Upper lobe of left lung (tissue), 4 donors: ENCODE results near the gene KCTD19.

ENCODE experiments used
- EP300 ChIP-seq, 4 donors: sonication (generic); formaldehyde crosslinking; IDR thresholded peaks; one replicate each; pipeline ENCODE4 v1.5.1; 2017; ENCODE audit warnings: antibody characterized with exemption in 4 of 4, control low read depth in 2 of 4
- POLR2A ChIP-seq, 4 donors: fragments of 450-650 bp; IDR thresholded peaks; one replicate each; pipeline ENCODE4 v1.5.1; 2016 to 2017; ENCODE audit warnings: antibody characterized with exemption in 4 of 4, mild to moderate bottlenecking in 2 of 4
- POLR2AphosphoS5 ChIP-seq, 2 donors: sonication (generic); formaldehyde crosslinking; IDR thresholded peaks; one replicate each; pipeline ENCODE4 v1.5.1; 2017; ENCODE audit warnings: antibody characterized with exemption in 2 of 2
- TF ChIP-seq, protein P1 (sequence below), 6 experiments: fragments of 450-650 bp in 4 of 6; fragments of 200-600 bp in 2 of 6; sonication (generic) in 2 of 6; IDR thresholded peaks; one replicate each; pipeline ENCODE4 v1.5.1; 2016 to 2019; ENCODE audit warnings: antibody characterized with exemption in 6 of 6

DNA sequence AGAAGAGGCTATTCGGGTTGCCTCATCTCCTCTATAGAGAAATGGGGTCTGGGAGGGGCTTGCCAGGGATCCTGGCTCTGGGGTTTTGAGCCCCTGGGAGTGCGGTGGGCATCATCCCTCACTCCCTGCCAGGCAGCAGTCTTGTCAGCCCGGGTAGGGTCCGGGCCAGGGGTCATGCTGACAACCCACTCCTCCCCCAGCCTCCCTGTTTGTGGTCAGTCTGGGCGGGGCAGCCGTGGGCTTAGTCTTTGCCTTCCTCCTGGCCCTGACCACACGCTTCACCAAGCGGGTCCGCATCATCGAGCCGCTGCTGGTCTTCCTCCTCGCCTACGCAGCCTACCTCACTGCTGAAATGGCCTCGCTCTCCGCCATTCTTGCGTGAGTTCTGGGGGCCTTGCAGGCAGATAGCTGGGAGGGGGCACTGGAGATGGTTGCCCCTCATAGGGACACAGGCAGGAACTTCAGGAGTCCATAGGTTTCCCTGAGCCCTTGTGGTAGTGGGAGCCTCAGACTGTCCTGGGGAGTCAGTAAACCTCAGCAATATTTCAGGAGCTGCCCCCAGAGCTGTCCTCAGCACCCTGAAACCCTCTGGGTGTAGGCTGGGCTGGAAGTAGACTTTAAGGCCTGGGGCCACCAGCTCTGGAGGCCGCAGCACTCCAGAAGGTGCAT lies 70.9 kb downstream of the KCTD19 start:
- TF ChIP-seq, protein P1, sequence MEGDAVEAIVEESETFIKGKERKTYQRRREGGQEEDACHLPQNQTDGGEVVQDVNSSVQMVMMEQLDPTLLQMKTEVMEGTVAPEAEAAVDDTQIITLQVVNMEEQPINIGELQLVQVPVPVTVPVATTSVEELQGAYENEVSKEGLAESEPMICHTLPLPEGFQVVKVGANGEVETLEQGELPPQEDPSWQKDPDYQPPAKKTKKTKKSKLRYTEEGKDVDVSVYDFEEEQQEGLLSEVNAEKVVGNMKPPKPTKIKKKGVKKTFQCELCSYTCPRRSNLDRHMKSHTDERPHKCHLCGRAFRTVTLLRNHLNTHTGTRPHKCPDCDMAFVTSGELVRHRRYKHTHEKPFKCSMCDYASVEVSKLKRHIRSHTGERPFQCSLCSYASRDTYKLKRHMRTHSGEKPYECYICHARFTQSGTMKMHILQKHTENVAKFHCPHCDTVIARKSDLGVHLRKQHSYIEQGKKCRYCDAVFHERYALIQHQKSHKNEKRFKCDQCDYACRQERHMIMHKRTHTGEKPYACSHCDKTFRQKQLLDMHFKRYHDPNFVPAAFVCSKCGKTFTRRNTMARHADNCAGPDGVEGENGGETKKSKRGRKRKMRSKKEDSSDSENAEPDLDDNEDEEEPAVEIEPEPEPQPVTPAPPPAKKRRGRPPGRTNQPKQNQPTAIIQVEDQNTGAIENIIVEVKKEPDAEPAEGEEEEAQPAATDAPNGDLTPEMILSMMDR (IDR thresholded peaks at IDR 0.05): no peak
- TF ChIP-seq POLR2AphosphoS5 (IDR thresholded peaks at IDR 0.05) (no peak), POLR2A (IDR thresholded peaks at IDR 0.05) (no peak), EP300 (IDR thresholded peaks at IDR 0.05) (no peak)
